HG02571 (cell line): ENCODE results near the gene ASB2.

Source experiments
- ATAC-seq: cut with Tn5 transposase; IDR thresholded peaks from one replicate; pipeline ENCODE4 v1.9.1; 2021; ENCODE audit warnings: mild to moderate bottlenecking, moderate library complexity; ENCODE audit not compliant: unreplicated experiment

Gene ASB2

GRCh38 chr14:93906341-93907329 is 69.7 kb downstream of the ASB2 start:
- peak; percentile 74 for ATAC-seq

- ATAC-seq: no peak
These were observed 70.7 kb downstream of the ASB2 start for GRCh38 chr14:93905623-93906022.

- ATAC-seq: no peak
These were observed 72.8 kb downstream of the ASB2 start for GRCh38 chr14:93903342-93904184.

- no peak for ATAC-seq
These were observed 73.6 kb downstream of the ASB2 start for GRCh38 chr14:93902619-93903307.

- no peak for ATAC-seq
These were observed 74.6 kb downstream of the ASB2 start for GRCh38 chr14:93901813-93902212.

GRCh38 chr14:93898731-93899130 is 77.6 kb downstream of the ASB2 start:
- ATAC-seq: no peak

GRCh38 chr14:93898081-93898611 is 78.2 kb downstream of the ASB2 start:
- no peak for ATAC-seq

- no peak for ATAC-seq
These were observed 78.9 kb downstream of the ASB2 start for GRCh38 chr14:93897476-93897845.

GRCh38 chr14:93895023-93895604 is 81.3 kb downstream of the ASB2 start:
- no peak for ATAC-seq

- no peak for ATAC-seq
These were observed 82.6 kb downstream of the ASB2 start for GRCh38 chr14:93893661-93894261.

GRCh38 chr14:93892923-93893558 is 83.3 kb downstream of the ASB2 start:
- ATAC-seq: no peak

GRCh38 chr14:93892505-93892839 is 83.9 kb downstream of the ASB2 start:
- no peak for ATAC-seq

- no peak for ATAC-seq
These were observed 84.4 kb downstream of the ASB2 start for GRCh38 chr14:93891756-93892504.

GRCh38 chr14:93889739-93890483 is 86.5 kb downstream of the ASB2 start:
- ATAC-seq: no peak

- ATAC-seq: no peak
These were observed 87.4 kb downstream of the ASB2 start for GRCh38 chr14:93888995-93889394.

GRCh38 chr14:93884950-93885349 is 91.4 kb downstream of the ASB2 start:
- ATAC-seq: no peak
